Measurements from ENCODE around the gene VNN1.

- no peak for TF ChIP-seq CTCF (IDR thresholded peaks at IDR 0.05; ENCODE audit: borderline replicate concordance, extremely low read depth, low read length, poor library complexity, severe bottlenecking)
- no peak for TF ChIP-seq EZH2 (IDR thresholded peaks at IDR 0.05; ENCODE audit: borderline replicate concordance, low read depth, low read length, severe bottlenecking)
Observed at GRCh38 chr6:132690678-132691077, 23.2 kb downstream of the VNN1 start.

Data from DND-41 (cell line).